ENCODE data around the gene FCF1.

GRCh38 chr14:74691456-74691855 is 21.5 kb upstream of the FCF1 start:
- TF ChIP-seq CTCF (IDR thresholded peaks at IDR 0.05; ENCODE audit: low read length) (no peak), EZH2 (optimal IDR thresholded peaks at IDR 0.05; ENCODE audit: low read depth, low read length) (no peak), EZH2phosphoT487 (IDR thresholded peaks at IDR 0.05; ENCODE audit: low read length) (no peak)
